Measurements from ENCODE around the gene ABCC1. TPM values are rescaled to one million over a fixed set of nuclear protein-coding genes. Genes with fewer than 3 reads are reported as not detected.

ABCC1 gene
- total RNA-seq, 2 donors from 2014 or later: 33.4 to 87.7 TPM

DNA sequence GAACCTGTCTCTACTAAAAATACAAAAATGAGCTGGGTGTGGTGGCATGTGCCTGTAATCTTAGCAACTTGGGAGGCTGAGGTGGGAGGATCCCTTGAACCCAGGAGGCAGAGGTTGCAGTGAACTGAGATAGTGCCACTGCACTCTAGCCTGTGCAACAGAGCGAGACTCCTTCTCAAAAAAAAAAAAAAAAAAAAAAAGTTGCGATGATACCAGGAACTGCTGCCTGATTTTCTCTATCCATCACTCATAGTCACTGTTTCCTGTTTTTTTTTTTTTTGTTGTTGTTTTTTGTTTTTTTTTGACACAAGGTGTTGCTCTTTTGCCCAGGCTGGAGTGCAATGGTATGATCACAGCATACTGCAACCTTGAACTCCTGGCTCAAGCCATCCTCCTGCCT, 59.2 kb downstream of the ABCC1 start:
- no peak overlapping the region for H3K27ac ChIP-seq
- TF ChIP-seq POLR2A (IDR thresholded peaks at IDR 0.05) (no peak), POLR2AphosphoS5 (IDR thresholded peaks at IDR 0.05) (no peak)
- TF ChIP-seq, protein P1, sequence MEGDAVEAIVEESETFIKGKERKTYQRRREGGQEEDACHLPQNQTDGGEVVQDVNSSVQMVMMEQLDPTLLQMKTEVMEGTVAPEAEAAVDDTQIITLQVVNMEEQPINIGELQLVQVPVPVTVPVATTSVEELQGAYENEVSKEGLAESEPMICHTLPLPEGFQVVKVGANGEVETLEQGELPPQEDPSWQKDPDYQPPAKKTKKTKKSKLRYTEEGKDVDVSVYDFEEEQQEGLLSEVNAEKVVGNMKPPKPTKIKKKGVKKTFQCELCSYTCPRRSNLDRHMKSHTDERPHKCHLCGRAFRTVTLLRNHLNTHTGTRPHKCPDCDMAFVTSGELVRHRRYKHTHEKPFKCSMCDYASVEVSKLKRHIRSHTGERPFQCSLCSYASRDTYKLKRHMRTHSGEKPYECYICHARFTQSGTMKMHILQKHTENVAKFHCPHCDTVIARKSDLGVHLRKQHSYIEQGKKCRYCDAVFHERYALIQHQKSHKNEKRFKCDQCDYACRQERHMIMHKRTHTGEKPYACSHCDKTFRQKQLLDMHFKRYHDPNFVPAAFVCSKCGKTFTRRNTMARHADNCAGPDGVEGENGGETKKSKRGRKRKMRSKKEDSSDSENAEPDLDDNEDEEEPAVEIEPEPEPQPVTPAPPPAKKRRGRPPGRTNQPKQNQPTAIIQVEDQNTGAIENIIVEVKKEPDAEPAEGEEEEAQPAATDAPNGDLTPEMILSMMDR (IDR thresholded peaks at IDR 0.05): no peak
- no peaks in the 10 kb centered on the region for H3K4me1 ChIP-seq (replicated peaks)
- no peaks in the 10 kb centered on the region for H3K9me3 ChIP-seq
- H3K36me3 ChIP-seq: no peaks in the 10 kb centered on the region
- intact Hi-C loops (cut with DNase I): no loop called here
- DNase-seq (ENCODE audit: low spot score): no peak
- 97% methylated on average over 2 of the region's 2 CpGs for WGBS
- no peaks in the 10 kb centered on the region for H3K27me3 ChIP-seq (replicated peaks; ENCODE audit: insufficient read depth)
- no peak overlapping the region for H3K4me3 ChIP-seq

DNA sequence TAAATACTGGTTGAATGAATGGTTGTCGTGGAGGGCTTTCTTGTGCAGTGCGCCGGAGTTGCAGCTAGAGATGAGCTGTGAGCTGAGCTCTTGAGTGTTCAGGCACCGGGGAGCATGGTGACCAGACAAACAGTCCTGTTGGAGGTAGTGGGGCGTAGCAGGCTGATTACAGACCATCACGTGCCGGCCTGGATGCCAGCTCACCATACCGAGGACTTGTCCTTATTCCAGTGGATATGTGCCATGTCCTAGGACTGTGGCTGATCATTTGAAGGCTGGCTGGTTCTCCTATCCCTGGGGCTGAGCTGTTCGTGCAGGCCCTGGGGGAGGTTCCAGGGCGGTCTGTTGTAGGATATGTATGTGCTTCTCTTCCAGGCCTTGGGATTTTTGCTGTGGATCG, 60.0 kb downstream of the ABCC1 start:
- Histone ChIP-seq H3K9me3 (no peaks in the 10 kb centered on the region), H3K27ac (no peak overlapping the region), H3K36me3 (no peaks in the 10 kb centered on the region), H3K4me1 (replicated peaks) (no peaks in the 10 kb centered on the region), H3K4me3 (no peak overlapping the region), H3K27me3 (replicated peaks; ENCODE audit: insufficient read depth) (no peaks in the 10 kb centered on the region)
- whole genome bisulfite sequencing: 91% methylated on average over 11 of the region's 11 CpGs
- no peak for DNase-seq (ENCODE audit: low spot score)
- intact Hi-C loops (cut with DNase I): no loop called here
- TF ChIP-seq POLR2AphosphoS5 (IDR thresholded peaks at IDR 0.05) (no peak), POLR2A (IDR thresholded peaks at IDR 0.05) (no peak)
- TF ChIP-seq, protein P1 (IDR thresholded peaks at IDR 0.05): no peak

DNA sequence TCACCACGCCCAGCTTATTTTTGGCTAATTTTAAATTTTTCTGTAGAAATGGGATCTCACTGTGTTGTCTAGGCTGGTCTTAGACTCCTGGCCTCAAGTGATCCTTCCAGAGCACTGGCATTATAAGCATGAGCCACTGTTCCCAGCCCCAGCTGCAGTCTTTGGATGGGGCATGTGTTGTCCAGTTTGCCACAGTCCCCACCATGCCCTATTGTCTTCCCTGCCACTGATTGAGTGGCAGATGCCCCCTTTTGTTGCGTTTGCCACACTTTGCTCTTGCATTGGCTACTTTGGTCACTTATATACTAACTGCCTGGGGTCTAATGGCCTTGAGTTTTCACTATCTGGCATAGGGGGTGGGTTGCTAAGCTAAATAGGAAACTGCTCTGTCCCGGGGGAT, 60.8 kb downstream of the ABCC1 start:
- DNase-seq (ENCODE audit: low spot score): no peak
- intact Hi-C loops (cut with DNase I): no loop called here
- H3K4me3 ChIP-seq: no peak overlapping the region
- H3K36me3 ChIP-seq: no peaks in the 10 kb centered on the region
- no peaks in the 10 kb centered on the region for H3K27me3 ChIP-seq (replicated peaks; ENCODE audit: insufficient read depth)
- no peak overlapping the region for H3K27ac ChIP-seq
- 95% methylated on average over 3 of the region's 3 CpGs for WGBS
- TF ChIP-seq, protein P1 (IDR thresholded peaks at IDR 0.05): no peak
- TF ChIP-seq POLR2A (IDR thresholded peaks at IDR 0.05) (no peak), POLR2AphosphoS5 (IDR thresholded peaks at IDR 0.05) (no peak)
- H3K4me1 ChIP-seq (replicated peaks): peaks cover 4% of the 10 kb centered on the region
- no peaks in the 10 kb centered on the region for H3K9me3 ChIP-seq

DNA sequence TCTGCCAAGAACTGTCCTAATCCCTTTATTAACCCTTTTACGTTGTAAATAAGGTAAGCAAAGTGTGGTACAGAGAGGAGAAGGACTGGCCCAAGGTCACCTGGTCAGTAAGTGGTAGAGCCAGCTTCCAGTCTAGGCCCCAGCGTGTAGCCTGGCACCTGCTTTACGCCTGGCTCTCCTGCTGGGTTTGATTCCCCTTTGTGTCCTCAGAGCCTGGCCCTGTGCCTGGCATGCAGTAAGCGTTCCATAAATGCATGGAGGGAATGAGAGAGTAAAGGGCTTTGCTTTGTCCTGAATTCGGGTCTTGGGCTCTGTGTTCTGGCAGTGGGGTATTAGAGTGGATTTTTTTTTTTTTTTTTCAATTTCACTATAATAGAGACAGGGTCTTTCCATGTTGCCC, 62.7 kb downstream of the ABCC1 start:
- Histone ChIP-seq H3K27ac (no peak overlapping the region), H3K4me3 (no peak overlapping the region), H3K36me3 (no peaks in the 10 kb centered on the region), H3K27me3 (replicated peaks; ENCODE audit: insufficient read depth) (no peaks in the 10 kb centered on the region), H3K9me3 (no peaks in the 10 kb centered on the region), H3K4me1 (replicated peaks) (peaks cover 4% of the 10 kb centered on the region)
- intact Hi-C loops (cut with DNase I): no loop called here
- DNase-seq (ENCODE audit: low spot score): no peak
- TF ChIP-seq, protein P1 (IDR thresholded peaks at IDR 0.05): no peak
- TF ChIP-seq POLR2AphosphoS5 (IDR thresholded peaks at IDR 0.05): no peak
- no peak for TF ChIP-seq POLR2A (IDR thresholded peaks at IDR 0.05)
- 97% methylated on average over 5 of the region's 5 CpGs for WGBS

DNA sequence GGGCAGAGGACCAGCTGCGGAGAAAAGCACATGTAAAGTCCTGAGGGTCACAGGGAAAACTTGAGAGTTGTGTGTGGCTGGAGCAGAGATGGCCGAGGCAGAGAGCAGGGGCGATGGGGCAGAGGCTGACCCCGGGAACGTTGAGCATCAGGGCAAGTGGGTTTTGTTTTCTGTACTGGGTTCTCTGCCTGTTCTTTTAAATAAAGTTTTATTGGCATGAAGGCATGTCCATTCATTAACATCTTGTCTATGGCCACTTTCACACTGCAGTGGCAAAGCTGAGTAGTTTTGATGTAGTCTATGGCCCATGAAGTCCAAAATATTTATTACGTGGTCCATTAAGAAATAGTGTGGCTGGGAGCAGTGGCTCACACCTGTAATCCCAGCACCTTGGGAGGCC, 64.4 kb downstream of the ABCC1 start:
- H3K36me3 ChIP-seq: no peaks in the 10 kb centered on the region
- TF ChIP-seq POLR2AphosphoS5 (IDR thresholded peaks at IDR 0.05) (no peak), POLR2A (IDR thresholded peaks at IDR 0.05) (no peak)
- TF ChIP-seq, protein P1 (IDR thresholded peaks at IDR 0.05): no peak
- 92% methylated on average over 6 of the region's 6 CpGs for WGBS
- H3K27ac ChIP-seq: peak overlapping the region in 1 of 2 donors; percentile 46
- H3K4me3 ChIP-seq: no peak overlapping the region
- no peak for DNase-seq (ENCODE audit: low spot score)
- H3K27me3 ChIP-seq (replicated peaks; ENCODE audit: insufficient read depth): no peaks in the 10 kb centered on the region
- H3K9me3 ChIP-seq: no peaks in the 10 kb centered on the region
- peaks cover 4% of the 10 kb centered on the region for H3K4me1 ChIP-seq (replicated peaks)
- intact Hi-C loops (cut with DNase I): no loop called here
